GM12892 (cell line): Measurements from ENCODE around the gene DCANP1.
A peak's percentile ranks its signal among the peaks of the same experiment; 100 is the strongest.

Experiments used
- DNase-seq: peaks from one replicate; pipeline ENCODE4 v3.0.0; 2011; ENCODE audit not compliant: insufficient read length
- FAIRE-seq: peaks from 2 replicates; lab custom pipeline; 2011; peaks lifted over from hg19 to GRCh38; lab: Jason Lieb, UNC
- POLR2A ChIP-seq: IDR thresholded peaks from 2 replicates; pipeline ENCODE4 v1.6.1; 2011; ENCODE audit warnings: low read depth, low read length, control low read depth
- POLR2AphosphoS5 ChIP-seq: IDR thresholded peaks from 2 replicates; pipeline ENCODE4 v1.6.1; 2011; ENCODE audit warnings: low read depth, low read length, control low read depth
- TAF1 ChIP-seq: IDR thresholded peaks from 2 replicates; pipeline ENCODE4 v1.6.1; 2011; ENCODE audit warnings: low read depth, mild to moderate bottlenecking, control low read depth, low read length, borderline replicate concordance

DCANP1 gene

GRCh38 chr5:135473956-135474670 lies 27.0 kb upstream of the DCANP1 start:
- DNase-seq (no peak), FAIRE-seq (no peak)
- TF ChIP-seq POLR2AphosphoS5 (no peak), TAF1 (no peak), POLR2A (no peak)

- no peak for DNase-seq
- FAIRE-seq: no peak
- no peak for TF ChIP-seq TAF1
- no peak for TF ChIP-seq POLR2A
Measured at GRCh38 chr5:135472141-135472540, 25.0 kb upstream of the DCANP1 start.

GRCh38 chr5:135471726-135472125 lies 24.6 kb upstream of the DCANP1 start:
- TF ChIP-seq POLR2AphosphoS5 (no peak), TAF1 (no peak), POLR2A (no peak)
- FAIRE-seq: no peak

GRCh38 chr5:135469911-135470310 lies 22.8 kb upstream of the DCANP1 start:
- DNase-seq (no peak), FAIRE-seq (no peak)
- no peak for TF ChIP-seq POLR2AphosphoS5
- TF ChIP-seq POLR2A: no peak
- no peak for TF ChIP-seq TAF1

More at GRCh38 chr5:135471726-135472125, 24.6 kb upstream of the DCANP1 start:
- no peak for DNase-seq

GRCh38 chr5:135468541-135468940 lies 21.4 kb upstream of the DCANP1 start:
- TF ChIP-seq TAF1: no peak
- TF ChIP-seq POLR2AphosphoS5: no peak
- no peak for TF ChIP-seq POLR2A
- DNase-seq (no peak), FAIRE-seq (no peak)

- TF ChIP-seq POLR2AphosphoS5 (no peak), POLR2A (no peak), TAF1 (no peak)
- FAIRE-seq (no peak), DNase-seq (no peak)
Measured at GRCh38 chr5:135467871-135468485, 20.8 kb upstream of the DCANP1 start.

- DNase-seq (no peak), FAIRE-seq (no peak)
- no peak for TF ChIP-seq POLR2AphosphoS5
- TF ChIP-seq POLR2A: no peak
- no peak for TF ChIP-seq TAF1
Measured at GRCh38 chr5:135467051-135467625, 20.0 kb upstream of the DCANP1 start.

- FAIRE-seq (peak; percentile 89), DNase-seq (peak; percentile 71)
- TF ChIP-seq TAF1 (no peak), POLR2A (no peak), POLR2AphosphoS5 (no peak)
Measured at GRCh38 chr5:135466178-135467050, 19.3 kb upstream of the DCANP1 start.

GRCh38 chr5:135465391-135466122 lies 18.4 kb upstream of the DCANP1 start:
- DNase-seq: no peak
- TF ChIP-seq POLR2A (no peak), POLR2AphosphoS5 (no peak), TAF1 (no peak)

GRCh38 chr5:135462304-135462703 lies 15.2 kb upstream of the DCANP1 start:
- TF ChIP-seq POLR2A: no peak
- TF ChIP-seq TAF1: no peak
- no peak for TF ChIP-seq POLR2AphosphoS5
- FAIRE-seq (peak; percentile 88), DNase-seq (peak; percentile 54)

More at GRCh38 chr5:135465391-135466122, 18.4 kb upstream of the DCANP1 start:
- no peak for FAIRE-seq
